Glomerular visceral epithelial cell (primary cell): ENCODE results near the gene UGT2B28.
"Not testable (repeated sequence)": the region's sequence is repeated elsewhere in the genome, so short reads cannot be mapped to it uniquely, and the experiment has no call there.

ENCODE experiments used
- DNase-seq: peaks from one replicate; pipeline ENCODE4 v3.0.0-alpha.2; 2016; ENCODE audit errors: extremely low spot score

UGT2B28 gene

DNA sequence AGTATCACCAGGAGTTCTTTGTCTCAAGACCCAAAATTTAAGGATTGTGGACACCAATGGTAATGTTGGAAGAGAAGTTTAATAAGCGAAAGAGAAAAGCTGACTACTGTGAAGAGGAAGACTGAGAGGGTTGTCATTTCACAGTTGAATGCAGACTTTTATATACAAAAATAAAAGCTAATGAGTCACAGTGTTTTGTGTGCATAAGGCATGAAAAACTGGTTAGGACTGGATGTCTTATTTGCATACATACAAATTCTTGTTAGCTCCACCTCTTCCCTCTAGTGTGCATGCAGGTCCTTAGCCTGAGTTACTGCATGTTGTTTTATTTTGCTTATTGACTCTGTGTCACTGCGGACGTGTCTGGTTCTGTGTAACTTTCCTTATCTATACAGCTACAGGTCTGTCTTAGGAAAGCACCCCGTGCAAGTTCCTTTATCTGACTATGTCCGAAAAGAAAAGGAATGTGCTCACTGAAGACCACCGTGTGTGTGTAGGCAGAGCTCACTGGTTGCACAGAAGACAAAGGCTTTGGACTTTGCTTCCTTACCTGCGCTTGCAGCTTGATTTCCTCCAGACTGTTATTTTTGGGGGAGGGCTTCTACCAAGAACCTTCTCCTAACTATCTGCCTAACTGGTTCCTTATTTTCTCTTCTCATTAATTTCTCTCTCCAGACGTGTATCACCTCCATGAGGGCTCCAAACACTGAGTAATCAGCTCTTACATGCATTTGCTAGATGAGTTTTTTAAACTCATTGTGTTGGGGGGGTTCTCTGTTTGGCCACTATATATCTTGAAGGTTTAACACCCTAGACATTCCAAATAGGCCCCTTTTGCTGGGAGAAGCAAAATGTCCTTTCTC, 63.5 kb downstream of the UGT2B28 start:
- not testable (repeated sequence) for DNase-seq
